ENCODE measurements around the gene MLLT10. TPM values are rescaled to one million over a fixed set of nuclear protein-coding genes. Genes with fewer than 3 reads are reported as not detected.

MLLT10 gene
- total RNA-seq, 1 experiment from 2014 or later: 48.4 TPM

DNA sequence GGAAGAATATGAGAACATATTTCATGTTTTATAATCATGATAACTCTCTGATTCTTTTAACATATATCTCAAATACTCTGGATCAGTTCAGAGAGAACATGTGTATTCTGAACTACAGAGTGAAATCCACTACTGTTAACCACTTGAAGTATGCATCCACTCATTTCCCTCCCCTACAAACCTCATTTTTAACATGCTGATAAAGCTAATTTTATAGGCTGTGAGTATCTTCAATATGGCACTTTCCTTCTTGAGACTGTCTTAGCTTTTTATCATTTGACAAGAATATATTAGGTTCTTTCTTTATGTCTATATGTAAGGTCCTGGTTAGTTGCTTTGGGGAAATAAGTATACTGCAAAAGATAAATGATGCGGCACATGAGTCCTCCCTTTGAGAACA lies 154.8 kb downstream of the MLLT10 start:
- H3K9me3 ChIP-seq (ENCODE audit: insufficient read depth, low read depth): no peaks in the 10 kb centered on the region
- DNase-seq: no peak
- ChIA-PET POLR2A (ENCODE audit: unreplicated experiment) (no interaction called here), CTCF (interaction anchor here (0.5 kb wide), 1 partner anchor 192 kb away, joined by 3 read pairs; no protein-coding TSS in a partner anchor)
- H3K4me1 ChIP-seq (replicated peaks; ENCODE audit: insufficient read depth): no peaks in the 10 kb centered on the region
- H3F3A ChIP-seq (ENCODE audit: insufficient read depth, low read depth): no peaks in the 10 kb centered on the region
- no peak overlapping the region for H3K4me3 ChIP-seq
- H4K20me1 ChIP-seq (ENCODE audit: insufficient read depth): no peaks in the 10 kb centered on the region
- no TSS peak for BruUV-seq (replicated peaks)
- H3K9me2 ChIP-seq (ENCODE audit: insufficient read depth): no peaks in the 10 kb centered on the region
- no peak overlapping the region for H2AFZ ChIP-seq
- H3K79me2 ChIP-seq (ENCODE audit: low read depth): no peaks in the 10 kb centered on the region
- TF ChIP-seq EZH2 (IDR thresholded peaks at IDR 0.05; ENCODE audit: low read depth): no peak
- TF ChIP-seq, protein P1, sequence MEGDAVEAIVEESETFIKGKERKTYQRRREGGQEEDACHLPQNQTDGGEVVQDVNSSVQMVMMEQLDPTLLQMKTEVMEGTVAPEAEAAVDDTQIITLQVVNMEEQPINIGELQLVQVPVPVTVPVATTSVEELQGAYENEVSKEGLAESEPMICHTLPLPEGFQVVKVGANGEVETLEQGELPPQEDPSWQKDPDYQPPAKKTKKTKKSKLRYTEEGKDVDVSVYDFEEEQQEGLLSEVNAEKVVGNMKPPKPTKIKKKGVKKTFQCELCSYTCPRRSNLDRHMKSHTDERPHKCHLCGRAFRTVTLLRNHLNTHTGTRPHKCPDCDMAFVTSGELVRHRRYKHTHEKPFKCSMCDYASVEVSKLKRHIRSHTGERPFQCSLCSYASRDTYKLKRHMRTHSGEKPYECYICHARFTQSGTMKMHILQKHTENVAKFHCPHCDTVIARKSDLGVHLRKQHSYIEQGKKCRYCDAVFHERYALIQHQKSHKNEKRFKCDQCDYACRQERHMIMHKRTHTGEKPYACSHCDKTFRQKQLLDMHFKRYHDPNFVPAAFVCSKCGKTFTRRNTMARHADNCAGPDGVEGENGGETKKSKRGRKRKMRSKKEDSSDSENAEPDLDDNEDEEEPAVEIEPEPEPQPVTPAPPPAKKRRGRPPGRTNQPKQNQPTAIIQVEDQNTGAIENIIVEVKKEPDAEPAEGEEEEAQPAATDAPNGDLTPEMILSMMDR (conservative IDR thresholded peaks at IDR 0.05): no peak
- H3K36me3 ChIP-seq (ENCODE audit: low read depth): no peaks in the 10 kb centered on the region
- H3K4me2 ChIP-seq: no peak overlapping the region
- no peaks in the 10 kb centered on the region for H3K27me3 ChIP-seq (ENCODE audit: insufficient read depth, low read depth)
- intact Hi-C loops (cut with micrococcal nuclease; ENCODE audit: unreplicated experiment): no loop called here
- H3K27ac ChIP-seq: no peak overlapping the region

DNA sequence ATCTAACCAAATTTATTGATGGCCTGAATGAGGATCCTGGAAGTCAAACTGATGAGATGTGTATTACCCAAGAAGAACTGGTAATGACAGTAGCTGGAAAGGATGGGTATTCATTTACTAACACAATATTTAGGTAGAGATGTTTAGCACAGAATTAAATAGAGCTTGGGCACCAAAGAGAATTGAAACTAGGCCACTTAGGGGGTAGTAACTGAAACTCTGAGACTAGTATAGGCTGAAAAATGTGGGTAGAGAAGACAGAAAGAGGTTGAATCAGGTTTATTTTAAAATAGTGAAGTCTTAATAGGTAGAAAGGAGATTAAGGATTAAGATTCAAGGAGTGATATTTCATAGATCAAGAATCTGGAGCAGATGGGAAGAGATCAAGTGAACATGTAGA lies 155.8 kb downstream of the MLLT10 start:
- POLR2A ChIA-PET (ENCODE audit: unreplicated experiment): no interaction called here

DNA sequence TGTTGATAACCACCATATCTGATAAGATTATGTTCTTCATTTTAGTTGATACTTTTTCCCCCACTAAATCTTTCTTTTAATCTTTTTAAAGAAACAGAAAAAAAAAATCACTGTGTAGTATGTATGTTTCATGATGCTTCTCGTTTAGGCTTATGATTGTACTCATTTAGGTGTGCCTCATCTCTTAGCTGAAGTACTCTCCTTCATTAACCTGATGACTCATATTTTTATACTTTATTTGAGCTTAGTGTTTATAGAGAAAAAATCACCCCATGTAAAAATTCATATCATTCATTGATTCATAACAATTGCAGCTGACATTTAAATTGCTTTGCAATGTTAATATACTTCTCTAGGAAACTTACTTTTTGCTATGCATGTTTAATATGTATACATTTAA lies 158.9 kb downstream of the MLLT10 start:
- no peak for DNase-seq
- no peak overlapping the region for H3K4me2 ChIP-seq
- no peaks in the 10 kb centered on the region; the same call in 1 of the 2 replicates for H3K79me2 ChIP-seq (ENCODE audit: low read depth)
- H3K27me3 ChIP-seq (ENCODE audit: insufficient read depth, low read depth): no peaks in the 10 kb centered on the region
- POLR2A ChIA-PET (ENCODE audit: unreplicated experiment): no interaction called here
- H3K4me3 ChIP-seq: no peak overlapping the region
- no peak overlapping the region for H3K27ac ChIP-seq
- intact Hi-C loops (cut with micrococcal nuclease; ENCODE audit: unreplicated experiment): no loop called here
- H3F3A ChIP-seq (ENCODE audit: insufficient read depth, low read depth): no peaks in the 10 kb centered on the region
- H4K20me1 ChIP-seq (ENCODE audit: insufficient read depth): no peaks in the 10 kb centered on the region
- H3K9me3 ChIP-seq (ENCODE audit: insufficient read depth, low read depth): no peaks in the 10 kb centered on the region
- CTCF ChIA-PET: interaction anchor here (0.6 kb wide), 1 partner anchor 261 kb away, joined by 5 read pairs; no protein-coding TSS in a partner anchor
- no peaks in the 10 kb centered on the region for H3K4me1 ChIP-seq (replicated peaks; ENCODE audit: insufficient read depth)
- H3K36me3 ChIP-seq (ENCODE audit: low read depth): no peaks in the 10 kb centered on the region
- no peak overlapping the region for H2AFZ ChIP-seq
- BruUV-seq (replicated peaks): no TSS peak
- TF ChIP-seq, protein P1 (conservative IDR thresholded peaks at IDR 0.05): no peak
- TF ChIP-seq EZH2 (IDR thresholded peaks at IDR 0.05; ENCODE audit: low read depth): no peak
- no peaks in the 10 kb centered on the region for H3K9me2 ChIP-seq (ENCODE audit: insufficient read depth)

More for the DNA sequence above, 155.8 kb downstream of the MLLT10 start:
- no peaks in the 10 kb centered on the region for H3K9me3 ChIP-seq (ENCODE audit: insufficient read depth, low read depth)
- no peaks in the 10 kb centered on the region for H3K9me2 ChIP-seq (ENCODE audit: insufficient read depth)
- TF ChIP-seq EZH2 (IDR thresholded peaks at IDR 0.05; ENCODE audit: low read depth): no peak
- TF ChIP-seq, protein P1 (conservative IDR thresholded peaks at IDR 0.05): no peak
- BruUV-seq (replicated peaks): no TSS peak
- DNase-seq: no peak
- intact Hi-C loops (cut with micrococcal nuclease; ENCODE audit: unreplicated experiment): no loop called here
- H3K27ac ChIP-seq: no peak overlapping the region
- no peaks in the 10 kb centered on the region for H3F3A ChIP-seq (ENCODE audit: insufficient read depth, low read depth)
- no peaks in the 10 kb centered on the region for H3K36me3 ChIP-seq (ENCODE audit: low read depth)
- no peak overlapping the region for H3K4me2 ChIP-seq
- no peaks in the 10 kb centered on the region for H4K20me1 ChIP-seq (ENCODE audit: insufficient read depth)
- no peak overlapping the region for H3K4me3 ChIP-seq
- H2AFZ ChIP-seq: no peak overlapping the region
- no peaks in the 10 kb centered on the region for H3K79me2 ChIP-seq (ENCODE audit: low read depth)
- CTCF ChIA-PET: interaction anchor here (0.5 kb wide), 1 partner anchor 68 kb away, joined by 5 read pairs; no protein-coding TSS in a partner anchor
- H3K4me1 ChIP-seq (replicated peaks; ENCODE audit: insufficient read depth): no peaks in the 10 kb centered on the region
- no peaks in the 10 kb centered on the region for H3K27me3 ChIP-seq (ENCODE audit: insufficient read depth, low read depth)

Data from PC-9 (cell line).